Measurements from ENCODE around the gene RPS6KL1.

The RPS6KL1 gene

DNA sequence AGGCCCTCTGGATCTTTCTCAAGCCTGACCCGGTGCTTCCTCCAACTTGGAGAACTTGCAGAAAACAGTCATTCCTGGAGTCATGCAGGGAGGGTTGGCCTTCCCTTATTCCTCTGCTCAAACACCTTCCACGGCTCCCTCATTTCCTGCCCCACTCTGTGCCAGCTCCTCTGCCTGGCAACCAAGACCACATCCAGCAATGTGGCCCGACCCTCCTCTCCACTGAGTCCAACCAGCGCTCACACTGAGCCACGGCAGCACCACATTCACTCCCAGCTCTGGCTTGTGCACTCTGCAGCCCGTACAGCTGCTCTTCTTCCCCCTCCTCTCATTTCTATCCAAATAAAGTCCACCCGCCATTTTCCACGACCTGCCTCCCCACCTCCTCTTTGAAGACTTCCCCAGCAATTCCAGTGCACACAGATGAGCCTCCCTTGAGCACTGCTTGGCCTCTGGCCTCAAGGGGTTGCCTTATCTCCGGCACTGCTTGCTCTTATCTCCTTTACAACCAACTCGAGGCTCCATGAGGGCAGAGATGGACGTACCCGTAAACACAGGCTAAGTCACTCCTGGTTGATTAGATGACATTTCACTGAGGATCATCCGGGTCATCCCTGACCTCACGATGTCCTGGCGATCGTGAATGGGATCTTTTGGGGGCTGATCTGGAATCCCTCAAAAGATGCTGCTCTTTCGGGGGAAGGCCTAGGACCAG, 27.0 kb upstream of the RPS6KL1 start:
- Histone ChIP-seq H3K79me2 (ENCODE audit: low read length) (no peaks in the 10 kb centered on the region), H3K27ac (ENCODE audit: low read length) (no peak overlapping the region), H3K9ac (ENCODE audit: low read length) (no peak overlapping the region)

DNA sequence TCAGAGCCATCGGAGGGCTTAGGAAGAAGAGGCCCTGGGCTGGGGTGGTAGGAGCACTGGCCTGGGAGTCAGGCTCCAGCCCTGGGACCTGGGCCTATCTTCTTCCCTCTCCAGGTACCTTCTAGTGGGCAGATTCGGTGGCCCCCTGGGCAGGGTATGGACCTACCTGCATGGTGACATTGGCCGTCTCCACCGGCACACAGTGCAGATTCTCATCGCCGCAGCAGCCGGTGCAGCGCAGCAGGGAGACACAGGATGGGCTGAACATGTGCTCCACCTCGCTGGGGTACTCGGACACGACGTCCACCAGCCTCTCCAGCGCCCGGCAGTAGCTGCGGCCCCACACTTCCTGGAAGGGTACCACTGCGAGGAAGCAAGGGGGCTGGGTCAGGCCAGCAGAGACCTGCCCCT, 26.1 kb upstream of the RPS6KL1 start:
- no peak for TF ChIP-seq EZH2 (optimal IDR thresholded peaks at IDR 0.05; ENCODE audit: low read depth, low read length)
- TF ChIP-seq, protein P1, sequence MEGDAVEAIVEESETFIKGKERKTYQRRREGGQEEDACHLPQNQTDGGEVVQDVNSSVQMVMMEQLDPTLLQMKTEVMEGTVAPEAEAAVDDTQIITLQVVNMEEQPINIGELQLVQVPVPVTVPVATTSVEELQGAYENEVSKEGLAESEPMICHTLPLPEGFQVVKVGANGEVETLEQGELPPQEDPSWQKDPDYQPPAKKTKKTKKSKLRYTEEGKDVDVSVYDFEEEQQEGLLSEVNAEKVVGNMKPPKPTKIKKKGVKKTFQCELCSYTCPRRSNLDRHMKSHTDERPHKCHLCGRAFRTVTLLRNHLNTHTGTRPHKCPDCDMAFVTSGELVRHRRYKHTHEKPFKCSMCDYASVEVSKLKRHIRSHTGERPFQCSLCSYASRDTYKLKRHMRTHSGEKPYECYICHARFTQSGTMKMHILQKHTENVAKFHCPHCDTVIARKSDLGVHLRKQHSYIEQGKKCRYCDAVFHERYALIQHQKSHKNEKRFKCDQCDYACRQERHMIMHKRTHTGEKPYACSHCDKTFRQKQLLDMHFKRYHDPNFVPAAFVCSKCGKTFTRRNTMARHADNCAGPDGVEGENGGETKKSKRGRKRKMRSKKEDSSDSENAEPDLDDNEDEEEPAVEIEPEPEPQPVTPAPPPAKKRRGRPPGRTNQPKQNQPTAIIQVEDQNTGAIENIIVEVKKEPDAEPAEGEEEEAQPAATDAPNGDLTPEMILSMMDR (IDR thresholded peaks at IDR 0.05; ENCODE audit: low read length), result no peak
- no peak for TF ChIP-seq EZH2phosphoT487 (IDR thresholded peaks at IDR 0.05; ENCODE audit: low read length)
- no peak overlapping the region for H3K9ac ChIP-seq (ENCODE audit: low read length)

More for the DNA sequence above, 27.0 kb upstream of the RPS6KL1 start:
- Histone ChIP-seq H3K4me2 (ENCODE audit: low read depth, low read length) (no peak overlapping the region), H3F3A (ENCODE audit: insufficient read depth, low read length) (no peaks in the 10 kb centered on the region), H3K27me3 (replicated peaks; ENCODE audit: insufficient read depth, low read length) (no peaks in the 10 kb centered on the region), H3K9me2 (replicated peaks; ENCODE audit: insufficient read depth, low read length) (no peaks in the 10 kb centered on the region), H3K36me3 (replicated peaks; ENCODE audit: insufficient read depth, low read length) (no peaks in the 10 kb centered on the region), H3K4me3 (ENCODE audit: low read length) (no peak overlapping the region), H4K20me1 (ENCODE audit: insufficient read depth, low read length) (no peaks in the 10 kb centered on the region), H3K4me1 (ENCODE audit: low read length) (no peaks in the 10 kb centered on the region), H3K9me3 (replicated peaks; ENCODE audit: insufficient read depth, low read length) (no peaks in the 10 kb centered on the region), H2AFZ (ENCODE audit: low read length) (no peak overlapping the region)
- no peak for DNase-seq
- TF ChIP-seq, protein P1 (IDR thresholded peaks at IDR 0.05; ENCODE audit: low read length), result no peak
- TF ChIP-seq EZH2phosphoT487 (IDR thresholded peaks at IDR 0.05; ENCODE audit: low read length) (no peak), EZH2 (optimal IDR thresholded peaks at IDR 0.05; ENCODE audit: low read depth, low read length) (no peak)

DNA sequence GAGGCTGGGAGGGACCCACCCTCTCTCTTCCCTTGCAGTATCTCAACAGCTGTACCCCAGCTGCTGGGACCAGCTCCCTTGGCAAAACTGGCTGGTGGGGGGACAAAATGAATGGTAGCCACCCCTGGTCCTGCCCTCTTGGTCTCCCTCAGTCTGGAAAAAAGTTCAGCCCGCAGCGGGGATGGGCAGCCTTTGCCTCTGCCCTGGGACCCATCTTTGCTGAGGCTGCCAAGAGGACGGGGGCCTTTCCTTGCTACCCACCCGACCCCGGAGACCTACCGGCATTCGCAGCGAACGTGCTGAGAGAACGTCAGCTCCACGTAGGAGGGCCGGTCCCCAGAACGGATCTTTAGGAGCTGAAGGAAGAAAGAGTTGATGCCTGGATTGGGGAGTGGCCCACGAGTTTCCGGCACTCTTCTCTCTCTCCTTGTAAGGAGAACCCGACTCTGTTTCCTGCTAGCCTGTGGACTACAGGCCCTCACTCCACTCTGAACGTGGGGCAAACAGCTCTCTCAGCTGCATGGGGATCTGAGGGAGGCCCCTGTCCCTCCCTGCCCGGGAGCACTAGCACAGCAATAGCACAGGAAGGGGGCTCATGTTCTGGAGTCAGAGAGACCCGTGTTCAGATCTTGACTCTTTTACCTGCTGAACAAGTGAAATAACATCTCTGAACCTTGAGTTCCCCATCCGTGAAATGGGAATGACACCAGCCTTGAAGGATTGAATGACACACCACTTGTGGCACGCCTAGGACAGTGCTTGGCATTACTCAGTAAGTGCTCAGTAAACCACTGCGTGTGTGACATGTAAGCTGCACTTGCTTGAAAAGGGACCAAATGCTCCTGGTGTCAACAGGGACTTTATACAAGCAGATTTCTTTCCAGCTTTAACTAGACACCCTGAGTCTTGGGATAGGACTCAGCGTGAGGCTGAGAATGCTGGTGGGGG, 25.4 kb upstream of the RPS6KL1 start:
- Histone ChIP-seq H3K9me3 (replicated peaks; ENCODE audit: insufficient read depth, low read length) (no peaks in the 10 kb centered on the region), H3K4me3 (ENCODE audit: low read length) (no peak overlapping the region), H2AFZ (ENCODE audit: low read length) (no peak overlapping the region), H3K27me3 (replicated peaks; ENCODE audit: insufficient read depth, low read length) (no peaks in the 10 kb centered on the region), H3K9ac (ENCODE audit: low read length) (no peak overlapping the region), H3F3A (ENCODE audit: insufficient read depth, low read length) (no peaks in the 10 kb centered on the region), H3K79me2 (ENCODE audit: low read length) (no peaks in the 10 kb centered on the region), H3K4me1 (ENCODE audit: low read length) (no peaks in the 10 kb centered on the region), H3K27ac (ENCODE audit: low read length) (no peak overlapping the region), H3K9me2 (replicated peaks; ENCODE audit: insufficient read depth, low read length) (no peaks in the 10 kb centered on the region), H3K4me2 (ENCODE audit: low read depth, low read length) (no peak overlapping the region), H4K20me1 (ENCODE audit: insufficient read depth, low read length) (no peaks in the 10 kb centered on the region), H3K36me3 (replicated peaks; ENCODE audit: insufficient read depth, low read length) (no peaks in the 10 kb centered on the region)
- no peak for DNase-seq
- no peak for TF ChIP-seq EZH2 (optimal IDR thresholded peaks at IDR 0.05; ENCODE audit: low read depth, low read length)
- TF ChIP-seq, protein P1 (IDR thresholded peaks at IDR 0.05; ENCODE audit: low read length), result no peak
- no peak for TF ChIP-seq EZH2phosphoT487 (IDR thresholded peaks at IDR 0.05; ENCODE audit: low read length)

More for the DNA sequence above, 26.1 kb upstream of the RPS6KL1 start:
- Histone ChIP-seq H4K20me1 (ENCODE audit: insufficient read depth, low read length) (no peaks in the 10 kb centered on the region), H3K79me2 (ENCODE audit: low read length) (no peaks in the 10 kb centered on the region), H3K9me2 (replicated peaks; ENCODE audit: insufficient read depth, low read length) (no peaks in the 10 kb centered on the region), H3K4me3 (ENCODE audit: low read length) (no peak overlapping the region), H3K9me3 (replicated peaks; ENCODE audit: insufficient read depth, low read length) (no peaks in the 10 kb centered on the region), H3K36me3 (replicated peaks; ENCODE audit: insufficient read depth, low read length) (no peaks in the 10 kb centered on the region), H3F3A (ENCODE audit: insufficient read depth, low read length) (no peaks in the 10 kb centered on the region), H3K4me2 (ENCODE audit: low read depth, low read length) (no peak overlapping the region), H3K4me1 (ENCODE audit: low read length) (no peaks in the 10 kb centered on the region), H3K27ac (ENCODE audit: low read length) (no peak overlapping the region), H2AFZ (ENCODE audit: low read length) (no peak overlapping the region), H3K27me3 (replicated peaks; ENCODE audit: insufficient read depth, low read length) (no peaks in the 10 kb centered on the region)
- DNase-seq, result no peak
